Measurements from ENCODE around the gene STX1B. TPM values are rescaled to one million over a fixed set of nuclear protein-coding genes. Genes with fewer than 3 reads are reported as not detected.

The STX1B gene
- total RNA-seq, 1 experiment from 2014 or later, result 11.0 TPM

DNA sequence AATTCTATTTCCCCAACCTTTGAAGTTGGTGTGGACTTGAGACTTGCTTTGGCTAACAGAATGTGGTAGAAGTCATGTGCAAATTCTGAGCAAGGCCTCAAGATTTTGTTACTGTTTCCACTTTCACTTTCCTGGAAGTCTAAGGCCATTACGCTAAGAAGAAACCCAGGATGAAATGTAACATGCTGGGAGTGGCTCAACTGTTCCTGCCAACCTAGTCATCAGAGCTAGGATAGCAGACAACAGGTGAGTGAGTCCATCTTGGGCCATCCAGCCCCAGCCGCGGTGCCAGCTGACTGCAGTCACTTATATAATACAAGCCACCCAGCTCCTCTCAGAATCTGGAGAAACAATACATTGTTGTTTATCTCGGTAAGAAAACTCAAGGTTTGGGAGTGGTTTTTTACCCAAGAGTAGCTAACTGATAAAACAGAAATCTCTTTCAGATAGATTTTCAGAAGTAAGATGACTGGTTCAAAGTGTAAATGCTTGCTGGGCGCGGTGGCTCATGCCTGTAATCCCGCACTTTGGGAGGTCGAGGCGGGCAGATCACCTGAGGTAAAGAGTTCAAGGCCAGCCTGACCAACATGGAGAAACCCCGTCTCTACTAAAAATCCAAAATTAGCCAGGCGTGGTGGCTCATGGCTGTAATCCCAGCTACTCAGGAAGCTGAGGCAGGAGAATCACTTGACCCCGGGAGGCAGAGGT, 12.3 kb upstream of the STX1B start:
- H3K79me2 ChIP-seq (ENCODE audit: insufficient read depth, low read length), result no peaks in the 10 kb centered on the region
- H2AFZ ChIP-seq (ENCODE audit: low read length), result no peak overlapping the region
- no peak overlapping the region for H3K23ac ChIP-seq (ENCODE audit: insufficient read length, low read depth, low read length)
- H2AK5ac ChIP-seq (ENCODE audit: insufficient read length, low read length), result no peak overlapping the region
- no peak overlapping the region for H2BK120ac ChIP-seq (ENCODE audit: low read depth, low read length, poor library complexity, severe bottlenecking)
- no peak overlapping the region for H3T11ph ChIP-seq (ENCODE audit: low read length)
- Mint-ChIP-seq H3K9me3 (no peaks in the 10 kb centered on the region), H3K4me3 (no peak overlapping the region), H3K36me3 (ENCODE audit: insufficient read depth in 1 of 3, low read depth in 3 of 3) (no peaks in the 10 kb centered on the region), H3K27ac (no peak overlapping the region; a peak in 1 of 7 replicates), H3K4me1 (peaks cover 0 to 6% of the 10 kb centered on the region in 2 experiments; a peak in 2 of 4 replicates), H3K27me3 (ENCODE audit: low read depth) (no peaks in the 10 kb centered on the region; the same call in 1 of the 2 replicates)
- H3K27ac ChIP-seq (ENCODE audit: insufficient read length, low read depth, low read length), result no peak overlapping the region
- WGBS (ENCODE audit: extremely low coverage, insufficient read length, low lambda C conversion rate), result no CpG with 5 or more reads among the region's 12 CpGs
- no peak for TF ChIP-seq CTCF (conservative IDR thresholded peaks at IDR 0.05)
- no peaks in the 10 kb centered on the region for H3K9me3 ChIP-seq (ENCODE audit: control insufficient read depth, low read depth, low read length)
- no peak overlapping the region for H2BK20ac ChIP-seq (ENCODE audit: low read depth, low read length, poor library complexity, severe bottlenecking)
- no peaks in the 10 kb centered on the region for H3K23me2 ChIP-seq (ENCODE audit: insufficient read length, low read depth, low read length, poor library complexity, severe bottlenecking)
- no peak for DNase-seq
- no peak overlapping the region for H3K14ac ChIP-seq (ENCODE audit: insufficient read depth, low read length)
- no peak overlapping the region for H4K8ac ChIP-seq (replicated peaks; ENCODE audit: insufficient read length, low read depth, low read length)
- no peak overlapping the region for H3K56ac ChIP-seq (ENCODE audit: insufficient read length, low read depth, low read length)
- H2BK15ac ChIP-seq (ENCODE audit: low read depth, low read length), result no peak overlapping the region
- no peak overlapping the region for H3K4ac ChIP-seq (ENCODE audit: low read depth, low read length)
- no peak overlapping the region for H3K18ac ChIP-seq (ENCODE audit: insufficient read length, low read depth, low read length)
- H3K9ac ChIP-seq (ENCODE audit: extremely low read depth, insufficient read length, low read length), result no peak overlapping the region
- H3K79me1 ChIP-seq (ENCODE audit: insufficient read depth, low read depth, low read length, poor library complexity, severe bottlenecking), result no peaks in the 10 kb centered on the region
- H2BK12ac ChIP-seq (ENCODE audit: insufficient read length, low read depth, low read length), result no peak overlapping the region
- no peak overlapping the region for H2BK5ac ChIP-seq (ENCODE audit: insufficient read length, low read length)
- no peak overlapping the region for H4K91ac ChIP-seq (ENCODE audit: insufficient read length, low read depth, low read length)
- no peaks in the 10 kb centered on the region for H3K27me3 ChIP-seq (ENCODE audit: insufficient read depth, low read length)
- H3K4me1 ChIP-seq (ENCODE audit: insufficient read depth, low read length), result no peaks in the 10 kb centered on the region
- H3K4me2 ChIP-seq (ENCODE audit: insufficient read depth, insufficient read length, low read length), result no peak overlapping the region
- no peak overlapping the region for H4K5ac ChIP-seq (ENCODE audit: insufficient read length, low read depth, low read length)
- H4K20me1 ChIP-seq (ENCODE audit: control insufficient read depth, insufficient read depth, insufficient read length), result no peaks in the 10 kb centered on the region
